HG02610 (cell line): ENCODE measurements around the gene CENPO.

ENCODE experiments used
- ATAC-seq: cut with Tn5 transposase; IDR thresholded peaks from one replicate; pipeline ENCODE4 v1.9.1; 2021; ENCODE audit warnings: mild to moderate bottlenecking, moderate library complexity; ENCODE audit not compliant: unreplicated experiment

Gene CENPO, protein sequence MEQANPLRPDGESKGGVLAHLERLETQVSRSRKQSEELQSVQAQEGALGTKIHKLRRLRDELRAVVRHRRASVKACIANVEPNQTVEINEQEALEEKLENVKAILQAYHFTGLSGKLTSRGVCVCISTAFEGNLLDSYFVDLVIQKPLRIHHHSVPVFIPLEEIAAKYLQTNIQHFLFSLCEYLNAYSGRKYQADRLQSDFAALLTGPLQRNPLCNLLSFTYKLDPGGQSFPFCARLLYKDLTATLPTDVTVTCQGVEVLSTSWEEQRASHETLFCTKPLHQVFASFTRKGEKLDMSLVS

DNA sequence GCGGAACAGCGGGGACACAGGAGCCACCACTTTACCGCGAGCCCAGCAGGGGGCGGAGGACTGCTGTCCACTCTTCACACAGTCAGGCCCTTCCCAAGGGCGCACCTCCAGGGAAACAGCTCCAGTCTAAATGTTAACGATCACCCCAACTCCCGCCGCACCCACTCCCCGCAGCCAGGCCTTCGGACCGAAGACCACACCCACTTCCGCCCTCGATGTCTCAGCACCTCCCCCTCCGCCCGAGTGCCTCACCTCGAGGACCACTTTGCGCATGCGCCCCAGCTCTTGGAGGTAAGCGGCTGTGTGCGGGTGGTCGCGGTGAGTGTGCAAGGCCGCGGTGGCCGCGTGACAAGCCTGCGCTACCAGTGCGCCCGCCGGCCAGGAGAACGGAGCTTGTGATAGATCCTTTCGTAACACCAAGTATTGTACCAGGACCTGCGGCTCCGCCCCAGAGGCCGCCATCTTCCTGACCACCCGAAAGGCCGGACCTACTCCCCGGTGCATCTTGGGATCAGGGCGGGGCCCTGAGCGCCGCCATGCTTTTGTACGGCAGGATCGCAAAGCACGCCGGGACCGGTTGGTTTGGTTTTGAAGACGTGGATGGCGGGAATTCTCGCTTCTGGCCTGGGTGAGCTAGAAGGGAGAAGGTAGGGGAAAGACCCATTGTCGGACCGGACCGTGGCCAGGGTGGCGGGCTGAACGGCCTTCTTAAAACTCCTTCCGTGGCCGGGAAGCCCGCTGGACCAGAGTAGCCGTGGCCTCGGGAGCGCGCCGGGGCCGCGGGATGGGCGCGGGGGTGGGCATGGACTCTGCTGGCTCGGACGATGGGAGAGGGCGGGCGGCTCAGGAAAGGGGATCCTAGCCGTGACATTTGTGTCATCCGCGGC, at the start of gene CENPO, which contains the start of gene PTRHD1:
TSS of gene CENPO (plus strand) at position 552 of the 887 bp plus-strand sequence. CDS start 495 bp downstream, outside the sequence.
TSS of gene PTRHD1 (minus strand) at position 518 of the 887 bp plus-strand sequence. CDS start at position 504, 14 bp downstream.
- peak; percentile 88 for ATAC-seq

DNA sequence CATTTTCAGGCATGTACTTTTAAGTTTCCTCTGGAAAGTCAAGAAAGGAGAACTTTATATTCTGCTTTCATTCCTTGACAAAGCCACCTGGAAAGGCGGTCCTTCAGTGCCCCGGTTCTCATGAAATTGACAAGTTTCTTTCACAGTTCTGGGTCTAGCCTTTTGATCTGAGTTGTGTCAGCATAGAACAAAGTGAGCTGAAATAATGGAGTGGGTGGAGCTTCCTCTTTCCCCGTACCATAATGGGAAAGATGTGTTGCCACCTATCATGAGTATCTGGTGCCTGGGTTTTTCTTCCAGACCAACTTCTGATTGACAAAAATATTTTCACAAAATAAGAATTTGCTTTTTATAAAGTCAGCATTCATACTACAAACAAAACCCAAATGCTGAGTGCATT, 49.3 kb upstream of the CENPO start:
- ATAC-seq: no peak

DNA sequence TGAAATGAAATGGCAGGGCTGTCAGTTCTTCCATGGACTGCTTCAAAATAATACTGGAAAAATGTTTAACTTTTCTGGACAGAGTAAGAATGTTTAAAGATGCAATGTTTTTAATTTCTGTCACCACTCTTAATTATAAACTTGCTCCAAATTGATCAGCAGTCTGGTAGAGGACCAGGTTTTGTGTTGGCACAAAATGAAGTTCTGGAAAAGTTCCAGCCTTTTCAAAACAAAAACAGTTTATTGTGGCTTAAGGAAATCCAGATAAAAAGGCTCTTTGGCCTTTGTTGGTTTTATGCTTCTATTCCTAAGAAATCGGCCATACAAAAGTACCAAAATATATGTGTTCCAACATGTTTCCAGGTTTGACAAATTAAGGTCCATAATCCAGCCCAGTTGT, 48.9 kb upstream of the CENPO start:
- ATAC-seq: no peak

DNA sequence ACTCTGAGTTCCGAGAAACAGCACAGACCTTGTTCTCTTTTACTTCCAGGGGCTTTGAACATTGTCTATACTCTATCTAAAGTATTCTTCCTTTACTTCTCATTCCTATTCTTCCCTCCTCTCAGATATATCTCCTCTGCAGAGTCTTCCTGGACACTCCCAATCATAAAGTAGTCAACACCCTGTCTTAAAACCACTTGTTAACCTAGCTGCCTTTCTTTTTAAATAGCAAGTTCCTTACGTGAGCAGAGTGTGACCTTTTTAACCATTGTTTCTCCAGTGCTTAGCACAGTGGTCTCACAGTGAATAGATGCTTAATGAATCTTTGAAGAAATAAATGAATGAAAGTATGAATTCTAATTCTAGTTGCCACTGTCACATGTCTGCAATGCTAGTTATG, 47.4 kb upstream of the CENPO start:
- no peak for ATAC-seq

DNA sequence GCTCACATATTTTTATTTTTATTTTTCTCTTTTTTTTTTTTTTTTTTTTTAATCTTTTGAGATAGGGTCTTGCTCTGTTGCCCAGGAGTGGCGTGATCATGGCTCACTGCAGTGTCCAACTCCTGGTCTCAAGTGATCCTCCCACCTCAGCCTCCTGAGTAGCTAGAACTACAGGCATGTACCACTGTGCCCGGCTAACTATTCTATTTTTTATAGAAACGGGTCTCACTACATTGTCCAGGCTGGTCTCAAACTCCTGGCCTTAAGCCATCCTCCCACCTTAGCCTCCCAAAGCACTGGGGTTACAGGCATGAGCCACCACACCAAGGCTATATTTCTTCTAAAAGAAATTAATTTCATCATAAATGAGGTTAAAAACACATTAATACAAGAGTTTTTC, 45.9 kb upstream of the CENPO start:
- ATAC-seq: no peak

DNA sequence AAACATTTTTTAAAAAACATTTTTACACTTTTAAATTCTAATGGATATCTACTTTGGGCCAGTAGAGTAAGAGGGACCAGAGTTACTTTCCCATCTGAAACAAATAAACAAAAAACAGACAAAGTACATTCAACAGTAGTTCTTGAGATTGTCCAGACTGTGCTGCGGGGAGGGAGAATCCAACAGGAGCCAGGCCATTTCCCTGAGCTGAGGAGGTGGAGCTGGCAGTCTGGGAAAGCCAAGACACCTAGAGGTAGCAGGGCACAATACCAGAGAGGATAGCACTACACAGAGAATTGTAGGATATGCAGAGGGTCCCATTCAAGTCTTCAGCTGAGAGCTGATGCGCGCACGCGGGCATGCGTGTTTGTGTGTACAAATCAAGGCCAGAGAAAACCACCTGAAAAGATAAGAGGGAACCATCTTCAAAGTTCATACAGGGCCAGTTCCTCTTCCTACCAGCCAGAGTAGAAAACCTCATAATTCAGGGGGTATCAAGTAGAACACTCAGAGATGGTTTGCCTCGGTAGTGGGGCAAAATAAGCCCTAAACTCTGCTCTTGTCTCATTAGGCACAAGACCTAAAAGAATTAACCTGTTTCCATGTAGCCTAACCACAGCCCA, 44.0 kb upstream of the CENPO start:
- ATAC-seq: no peak

DNA sequence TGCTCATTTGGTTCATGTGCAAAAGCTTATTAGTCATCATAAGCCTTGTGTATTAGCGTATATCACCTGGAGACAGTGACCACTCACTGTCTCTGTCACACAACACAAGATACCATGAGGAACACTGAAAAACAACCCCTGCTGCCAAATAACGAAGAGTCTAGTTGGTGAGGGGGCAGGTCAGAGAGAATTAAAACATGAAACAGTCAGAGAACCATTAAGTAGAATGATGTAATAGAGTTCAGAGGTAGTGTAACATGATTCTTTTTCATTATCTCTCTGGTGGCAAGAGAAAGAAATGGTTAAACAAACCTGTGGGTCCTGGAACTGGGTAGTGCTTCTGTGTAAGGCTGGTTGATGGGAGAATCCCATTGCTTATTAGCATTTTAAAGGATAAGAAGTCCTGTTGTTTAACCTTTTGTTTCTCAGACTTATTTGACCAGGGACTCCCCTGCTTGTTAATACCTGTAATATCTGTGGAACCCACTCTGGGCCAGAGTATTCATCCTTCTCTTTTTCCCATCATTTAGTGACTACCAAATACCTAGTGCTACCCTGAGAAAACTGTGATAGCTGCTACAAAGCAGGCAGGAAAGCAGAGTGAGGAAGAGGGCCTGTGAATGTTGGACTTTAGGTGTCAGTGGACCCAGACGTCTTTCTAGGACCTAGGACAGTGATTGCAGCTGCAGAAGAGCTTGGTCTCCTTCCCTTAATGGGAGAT, 38.1 kb upstream of the CENPO start:
- ATAC-seq: peak; percentile 56

DNA sequence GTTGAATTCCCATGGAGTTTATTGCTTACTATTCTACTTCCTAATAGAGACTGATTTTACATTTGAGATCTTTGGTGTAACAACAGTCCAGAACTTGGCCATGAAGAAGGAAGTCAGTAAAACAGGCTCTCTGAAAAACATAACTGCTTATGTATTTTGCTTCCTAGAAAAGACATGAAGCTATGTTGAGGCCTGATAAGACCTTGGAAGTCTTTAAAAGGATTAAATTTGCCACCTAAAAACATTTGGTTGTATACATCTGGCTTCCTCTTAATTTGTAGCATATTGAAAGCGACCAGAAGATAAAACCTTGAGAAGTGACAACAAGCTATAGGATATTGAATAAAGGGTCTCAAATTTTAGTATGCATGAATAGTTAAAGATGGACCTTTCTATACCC, 36.4 kb upstream of the CENPO start:
- no peak for ATAC-seq

DNA sequence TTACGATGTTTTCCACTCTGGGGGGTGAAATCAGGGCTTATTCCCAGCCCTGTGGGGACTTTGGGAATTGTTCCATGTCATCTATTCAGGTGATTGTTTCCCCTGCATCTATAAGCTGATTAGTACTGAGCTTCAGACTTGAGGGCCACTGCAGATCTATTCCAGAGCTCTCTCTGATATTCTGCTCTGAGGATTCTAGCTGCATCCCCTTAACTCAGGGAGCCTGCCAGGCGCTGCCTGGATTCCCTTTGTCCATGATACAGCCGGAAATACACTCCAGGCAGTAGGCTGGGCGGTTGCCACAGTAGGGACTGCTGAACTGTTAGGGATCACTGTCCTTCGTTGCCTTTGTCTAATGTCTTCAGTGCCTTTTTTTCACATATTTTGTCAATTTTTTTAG, 31.4 kb upstream of the CENPO start:
- ATAC-seq: no peak

DNA sequence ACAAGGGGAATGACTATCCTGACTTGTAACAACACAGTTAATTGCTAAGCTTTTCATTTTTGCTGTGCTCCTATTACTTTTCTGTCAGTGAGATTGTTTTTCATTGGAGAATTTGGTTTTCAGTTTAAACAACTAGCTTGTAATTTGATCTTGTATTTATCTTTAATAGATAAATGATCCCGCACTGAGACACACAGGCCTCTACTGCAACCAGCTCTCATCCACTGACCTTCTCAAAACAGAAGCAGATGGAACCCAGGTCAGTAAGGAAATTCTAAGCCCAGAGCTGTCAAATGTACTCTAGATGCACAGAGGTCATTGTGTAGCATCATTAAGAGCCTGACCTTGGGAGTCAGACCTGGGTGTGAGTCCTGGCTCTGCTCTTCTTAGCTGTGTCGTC, 30.7 kb upstream of the CENPO start:
- ATAC-seq: no peak

DNA sequence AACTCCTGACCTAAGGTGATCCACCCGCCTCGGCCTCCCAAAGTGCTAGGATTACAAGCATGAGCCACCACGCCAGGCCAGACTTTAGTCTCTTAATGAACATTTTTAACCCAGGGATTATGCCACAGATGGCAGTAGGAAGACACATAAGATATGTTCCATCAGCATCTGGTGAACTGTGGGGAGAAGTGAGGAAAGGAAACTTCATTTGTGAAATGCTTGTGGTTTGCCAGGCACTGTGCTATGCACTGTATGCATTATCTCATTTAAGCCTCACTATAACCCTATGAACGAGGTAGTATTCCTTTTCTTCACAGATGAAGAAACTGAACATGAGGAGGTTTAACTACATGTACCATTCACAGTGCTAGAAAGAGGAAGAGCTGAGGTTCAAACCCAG, 29.4 kb upstream of the CENPO start:
- no peak for ATAC-seq

DNA sequence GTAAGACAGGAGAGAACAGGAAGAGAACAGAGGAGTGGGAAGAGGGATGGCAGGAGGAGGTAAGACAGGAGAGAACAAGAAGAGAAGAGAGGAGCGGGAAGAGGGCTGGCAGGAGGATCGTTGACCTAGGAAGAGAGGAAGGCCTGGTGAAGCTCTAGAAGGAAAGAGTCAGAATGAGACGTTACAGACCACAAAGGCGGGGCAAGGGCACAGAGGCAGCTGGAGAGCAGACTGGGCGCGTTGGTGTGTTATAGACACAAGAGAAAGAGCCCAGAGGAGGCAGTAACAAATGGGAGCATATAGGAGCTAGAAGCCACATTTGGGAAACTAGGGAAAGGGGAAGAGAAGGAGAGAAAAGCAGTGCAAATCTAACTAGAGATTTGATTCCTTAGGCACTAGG, 26.6 kb upstream of the CENPO start:
- ATAC-seq: no peak

DNA sequence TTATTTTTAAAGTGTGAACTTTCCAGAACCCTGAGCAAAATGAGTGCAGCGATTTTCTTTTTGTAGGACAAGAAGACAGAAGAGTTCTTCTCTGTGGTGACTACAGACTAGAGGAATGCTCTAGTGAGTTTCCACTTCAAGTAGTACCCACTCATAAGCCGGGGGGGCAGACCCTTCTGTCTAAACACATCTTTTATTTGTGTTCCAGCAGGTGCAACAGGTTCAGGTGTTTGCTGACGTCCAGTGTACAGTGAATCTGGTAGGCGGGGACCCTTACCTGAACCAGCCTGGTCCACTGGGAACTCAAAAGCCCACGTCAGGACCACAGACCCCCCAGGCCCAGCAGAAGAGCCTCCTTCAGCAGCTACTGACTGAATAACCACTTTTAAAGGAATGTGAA, 25.2 kb upstream of the CENPO start:
- ATAC-seq: no peak

DNA sequence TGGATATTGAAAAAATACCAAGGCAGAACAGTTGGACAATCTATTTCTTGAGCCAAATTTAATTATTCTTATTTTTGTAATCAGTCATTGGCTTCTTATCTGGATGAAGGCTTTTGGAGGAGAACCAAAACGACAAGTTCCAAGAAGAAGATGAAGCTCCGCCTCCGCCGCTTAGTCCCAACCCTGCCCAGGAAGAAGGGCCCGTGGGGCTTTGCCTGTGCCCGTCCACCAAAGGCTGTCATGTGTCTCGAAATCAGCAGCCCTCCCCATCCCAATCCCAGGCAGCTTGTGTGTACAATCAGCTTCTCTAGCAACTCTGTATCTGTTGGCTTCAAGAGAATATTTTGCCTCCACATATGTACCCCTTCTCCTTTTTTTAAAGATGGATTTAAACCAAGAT, 24.6 kb upstream of the CENPO start:
- no peak for ATAC-seq

DNA sequence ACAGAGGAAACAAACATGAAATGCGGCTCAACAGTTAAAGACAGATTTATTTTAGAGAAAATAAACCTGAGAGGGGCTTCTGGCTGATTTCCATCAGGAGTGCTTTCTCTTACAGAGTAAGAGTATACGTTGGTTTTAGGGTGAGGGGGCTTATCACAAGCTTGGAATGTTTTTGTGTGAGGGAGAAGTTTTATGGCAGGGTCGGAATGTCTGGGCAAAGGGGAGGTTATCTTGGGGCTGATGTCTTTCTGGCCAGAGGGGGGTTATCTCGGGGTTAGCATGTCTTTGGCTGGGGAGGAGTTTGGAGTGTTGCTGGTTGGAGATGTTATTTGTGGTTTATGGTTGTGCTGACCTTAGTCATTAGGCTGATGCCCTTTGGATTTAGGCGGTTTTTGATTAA, 22.2 kb upstream of the CENPO start:
- ATAC-seq: no peak

DNA sequence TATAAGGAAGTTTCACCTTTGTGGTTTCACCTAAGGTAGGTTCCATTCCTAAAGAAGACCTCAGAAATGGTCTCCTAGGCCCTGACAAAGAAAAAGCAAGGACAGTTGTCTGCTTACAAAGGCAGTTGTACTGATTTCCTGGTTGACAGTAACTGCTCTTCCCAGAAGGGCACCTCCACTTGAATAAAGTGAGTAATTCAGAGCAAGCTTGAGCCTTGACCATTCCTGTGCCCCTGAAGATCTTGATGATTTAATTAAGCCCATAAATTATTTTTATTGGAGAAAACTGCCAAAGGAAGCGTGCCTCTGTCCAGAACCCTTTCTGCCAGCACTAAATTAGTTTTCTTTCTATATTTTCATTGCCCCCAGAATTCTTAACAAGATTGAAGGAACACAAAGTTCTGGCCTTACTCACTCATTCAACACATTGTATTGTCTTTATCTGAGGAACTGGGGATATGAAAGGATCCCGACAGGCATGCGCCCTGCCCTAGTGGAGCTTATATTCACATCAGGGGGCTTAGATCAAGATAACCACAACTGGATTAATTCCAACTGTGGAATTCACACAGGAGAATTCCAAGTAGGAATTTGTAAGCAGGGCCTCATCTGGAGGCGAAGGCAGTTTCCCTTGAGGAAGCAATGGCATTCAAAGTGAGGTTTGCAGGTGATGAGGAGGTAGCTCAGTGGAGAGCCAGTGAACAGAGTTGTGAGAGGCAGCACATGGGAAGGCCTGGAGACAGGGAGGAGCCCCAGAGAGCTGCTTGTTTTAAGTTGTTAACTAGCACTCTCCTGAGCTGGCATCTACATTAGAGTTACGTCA, 21.2 kb upstream of the CENPO start:
- ATAC-seq: no peak

DNA sequence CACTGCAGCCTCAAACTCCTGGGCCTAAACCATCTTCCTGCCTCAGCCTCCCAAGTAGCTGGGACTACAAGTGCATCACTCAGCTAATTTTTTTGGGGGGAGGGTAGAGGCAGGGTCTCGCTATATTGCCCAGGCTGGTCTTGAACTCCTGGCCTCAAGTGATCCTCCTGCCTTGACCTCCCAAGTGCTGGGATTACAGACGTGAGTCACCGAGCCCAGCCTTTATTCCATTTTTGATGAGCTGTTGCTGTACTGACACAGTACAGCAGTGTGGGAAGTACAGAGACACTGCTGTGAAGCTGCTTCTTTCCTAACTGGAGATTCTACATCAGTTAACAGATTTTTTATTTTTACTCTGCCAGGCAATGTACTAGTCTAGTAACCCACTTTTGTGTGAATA, 18.9 kb upstream of the CENPO start:
- ATAC-seq: no peak

DNA sequence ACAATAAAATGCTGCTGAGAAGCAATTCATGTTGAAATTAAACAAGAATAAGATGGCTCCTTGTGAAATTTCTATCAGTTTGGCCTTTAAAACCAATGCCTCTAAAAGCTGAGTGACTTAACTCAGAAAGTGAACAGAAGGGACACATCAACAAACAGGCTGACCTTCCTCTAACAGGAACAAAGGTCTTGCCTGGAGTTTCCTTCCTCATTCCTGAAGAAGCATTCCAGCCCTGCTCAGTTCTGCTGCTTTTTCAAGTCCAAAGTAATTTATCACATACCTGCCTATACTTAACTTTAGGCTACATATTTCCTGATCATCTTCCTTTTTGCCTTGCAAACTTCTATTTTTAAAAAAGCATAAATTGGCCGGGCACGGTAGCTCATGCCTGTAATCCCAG, 14.1 kb upstream of the CENPO start:
- no peak for ATAC-seq

DNA sequence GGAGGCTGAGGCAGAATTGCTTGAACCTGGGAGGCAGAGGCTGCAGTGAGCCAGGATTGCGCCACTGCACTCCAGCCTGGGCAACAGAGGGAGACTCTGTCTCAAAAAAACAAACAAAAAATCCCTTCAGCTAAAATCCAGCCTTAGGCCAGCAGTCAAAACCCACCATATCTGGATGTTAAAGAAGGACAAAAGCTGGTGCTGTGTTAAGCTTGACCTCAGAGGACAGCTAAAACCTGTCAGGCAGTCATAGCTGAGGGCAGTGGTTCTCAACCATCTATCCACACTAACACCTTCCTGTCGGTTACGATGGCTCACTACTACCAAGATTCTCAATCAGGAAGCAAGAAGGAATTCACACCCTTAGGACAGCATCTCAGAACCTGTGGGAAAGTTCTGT, 9.6 kb upstream of the CENPO start:
- no peak for ATAC-seq

DNA sequence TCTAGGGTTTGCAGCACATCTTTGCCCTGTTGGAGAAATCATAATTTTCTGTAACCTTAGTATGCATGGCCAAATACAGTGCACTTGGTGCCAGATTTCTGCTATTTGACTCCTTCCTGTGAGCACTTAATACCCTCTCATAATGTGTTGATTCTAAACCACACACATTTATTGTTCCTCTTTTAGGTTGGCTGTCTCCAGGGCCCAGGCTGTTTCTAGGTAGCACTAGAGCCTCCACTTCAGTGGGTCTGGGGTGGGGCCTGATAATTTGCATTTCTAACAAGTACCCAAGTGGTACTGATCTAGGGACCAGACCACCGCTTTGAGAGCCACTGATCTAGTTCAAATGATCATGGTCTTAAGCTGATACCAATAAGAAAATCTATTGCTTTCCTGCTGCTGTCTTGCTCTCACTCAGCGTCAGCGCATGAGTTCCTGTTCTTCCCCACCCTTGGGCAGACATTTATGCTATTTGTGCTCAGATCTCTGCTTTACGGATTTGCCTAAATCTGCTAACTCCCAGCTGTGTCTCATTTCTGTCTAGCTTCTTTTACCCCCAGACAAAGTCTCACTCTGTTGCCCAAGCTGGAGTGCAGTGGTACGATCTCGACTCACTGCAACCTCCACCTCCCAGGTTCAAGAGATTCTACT, 7.4 kb upstream of the CENPO start:
- peak; percentile 93 for ATAC-seq
